GM21786 (cell line): ENCODE data around the gene CCDC92.

Experiments used
- ATAC-seq: cut with Tn5 transposase; IDR thresholded peaks from one replicate; pipeline ENCODE4 v1.9.1; 2021; ENCODE audit not compliant: unreplicated experiment

The CCDC92 gene

DNA sequence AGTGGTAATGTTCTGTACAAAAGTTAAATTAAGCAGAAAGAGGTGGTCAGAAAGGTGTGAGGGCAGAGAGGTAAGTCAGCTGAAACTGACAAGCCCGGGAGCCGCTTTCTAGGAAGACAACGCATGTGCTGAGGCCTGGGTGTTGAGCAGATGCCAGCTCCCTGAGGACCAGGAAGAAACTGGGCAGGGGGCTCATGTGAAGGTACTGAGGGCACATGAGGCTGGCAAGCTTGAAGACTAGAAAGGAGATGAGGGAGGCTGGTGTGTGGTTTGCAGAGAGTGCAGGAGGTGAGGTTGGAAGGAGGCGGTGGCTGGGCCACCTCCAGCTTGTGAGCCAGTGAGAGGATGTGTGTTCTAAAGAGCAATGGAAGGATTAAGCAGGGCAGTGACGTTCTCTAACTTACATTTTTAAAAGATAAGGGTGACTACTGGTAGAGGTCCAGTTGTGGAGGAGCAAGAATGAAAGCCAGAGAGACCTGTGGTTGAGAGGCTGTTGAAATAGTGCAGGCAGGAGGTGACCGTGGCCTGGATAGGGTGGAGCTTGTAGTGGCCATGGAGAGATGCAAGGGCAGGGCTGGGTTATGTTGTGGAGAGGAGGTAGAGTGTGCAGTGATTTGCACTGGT is 29.5 kb upstream of the CCDC92 start:
- no peak for ATAC-seq

DNA sequence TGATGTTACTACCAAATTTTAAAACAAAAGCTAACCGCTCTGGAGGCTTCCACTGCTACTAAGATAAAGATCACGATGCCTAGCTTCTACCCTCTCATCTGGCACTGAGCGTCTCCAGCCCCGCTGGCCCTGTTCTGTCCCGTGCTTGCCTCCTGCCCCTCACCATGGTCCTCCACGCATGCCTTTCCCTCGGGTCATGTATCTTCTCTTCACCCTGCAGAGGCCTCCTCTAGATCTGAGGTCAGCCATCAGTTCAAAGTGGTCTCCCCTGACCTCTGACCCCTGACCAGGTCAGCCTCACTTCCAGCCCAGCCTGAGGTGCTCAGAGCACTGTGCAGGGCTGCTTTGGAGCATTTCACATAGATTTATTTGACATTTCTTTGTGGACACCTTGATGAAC is 28.7 kb upstream of the CCDC92 start:
- no peak for ATAC-seq

DNA sequence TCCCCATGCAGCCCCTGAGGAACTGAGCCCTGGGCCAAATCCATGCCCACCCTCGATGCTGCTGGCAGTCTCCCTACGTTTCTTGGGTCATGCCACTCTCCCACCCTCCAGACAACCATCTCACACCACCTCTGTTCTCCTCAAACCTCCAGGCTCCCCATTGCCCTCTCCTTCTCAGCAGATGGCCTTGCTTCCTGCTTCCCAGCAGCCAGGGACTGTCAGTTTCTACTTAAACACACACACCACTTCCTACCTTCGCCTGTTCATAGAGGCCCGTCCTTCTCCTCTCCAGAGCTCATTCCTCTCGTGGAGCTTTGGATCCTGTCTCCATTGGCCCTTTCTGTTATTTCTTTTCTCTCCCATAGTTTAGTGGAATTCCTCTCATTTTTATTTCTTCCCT is 27.5 kb upstream of the CCDC92 start:
- ATAC-seq, result no peak

GRCh38 chr12:123998991-123999359 is 26.3 kb upstream of the CCDC92 start:
- ATAC-seq, result no peak

DNA sequence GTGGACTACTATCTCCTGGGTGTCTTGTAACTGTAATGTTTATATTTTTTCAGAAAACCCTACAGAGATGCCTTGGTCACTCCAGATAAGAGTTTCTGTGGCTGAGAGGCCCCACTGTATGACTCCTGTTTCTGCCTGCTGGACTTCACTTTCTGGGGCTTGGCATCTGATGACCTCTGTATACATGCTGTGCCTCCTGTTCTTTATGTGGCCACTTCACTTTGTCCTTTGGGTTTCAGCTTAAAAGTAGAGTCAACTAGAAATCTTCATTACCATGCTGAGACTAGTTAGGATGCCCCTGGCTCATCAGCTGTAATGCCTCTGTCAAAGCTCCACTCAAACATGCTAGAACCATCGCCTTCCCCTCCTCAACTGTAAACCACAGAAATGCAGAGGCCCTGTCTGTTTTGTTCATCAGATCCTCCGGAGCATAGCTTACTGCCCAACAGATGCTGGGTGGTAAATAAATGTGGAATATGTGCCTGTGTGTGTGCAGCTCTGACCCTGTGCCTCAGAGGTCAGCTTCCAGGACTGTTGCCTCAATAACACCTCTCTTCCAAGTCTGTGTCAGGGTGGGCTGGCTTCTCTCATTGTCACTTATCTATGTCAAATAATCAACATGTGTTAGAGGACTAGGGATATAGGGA is 25.8 kb upstream of the CCDC92 start:
- ATAC-seq, result no peak

DNA sequence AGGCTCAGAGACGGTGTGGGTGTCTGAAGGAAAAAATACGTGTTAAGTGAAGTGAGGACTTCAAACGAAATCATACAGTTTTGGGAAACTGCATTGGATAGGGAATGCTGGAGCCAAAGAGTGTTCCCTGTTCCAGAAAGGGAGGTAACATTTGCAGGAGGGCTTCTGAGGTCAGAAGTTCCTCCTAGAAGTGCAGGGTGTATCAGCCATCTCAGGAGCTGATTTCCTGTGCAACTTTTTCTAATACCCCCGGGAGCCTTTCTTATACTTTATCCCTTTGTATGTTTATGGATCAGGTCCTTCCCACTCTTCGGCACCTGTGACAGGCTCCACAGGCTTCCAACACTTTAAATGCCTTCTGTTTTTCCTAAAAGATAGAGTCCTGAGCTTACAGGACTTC is 25.3 kb upstream of the CCDC92 start:
- no peak for ATAC-seq

DNA sequence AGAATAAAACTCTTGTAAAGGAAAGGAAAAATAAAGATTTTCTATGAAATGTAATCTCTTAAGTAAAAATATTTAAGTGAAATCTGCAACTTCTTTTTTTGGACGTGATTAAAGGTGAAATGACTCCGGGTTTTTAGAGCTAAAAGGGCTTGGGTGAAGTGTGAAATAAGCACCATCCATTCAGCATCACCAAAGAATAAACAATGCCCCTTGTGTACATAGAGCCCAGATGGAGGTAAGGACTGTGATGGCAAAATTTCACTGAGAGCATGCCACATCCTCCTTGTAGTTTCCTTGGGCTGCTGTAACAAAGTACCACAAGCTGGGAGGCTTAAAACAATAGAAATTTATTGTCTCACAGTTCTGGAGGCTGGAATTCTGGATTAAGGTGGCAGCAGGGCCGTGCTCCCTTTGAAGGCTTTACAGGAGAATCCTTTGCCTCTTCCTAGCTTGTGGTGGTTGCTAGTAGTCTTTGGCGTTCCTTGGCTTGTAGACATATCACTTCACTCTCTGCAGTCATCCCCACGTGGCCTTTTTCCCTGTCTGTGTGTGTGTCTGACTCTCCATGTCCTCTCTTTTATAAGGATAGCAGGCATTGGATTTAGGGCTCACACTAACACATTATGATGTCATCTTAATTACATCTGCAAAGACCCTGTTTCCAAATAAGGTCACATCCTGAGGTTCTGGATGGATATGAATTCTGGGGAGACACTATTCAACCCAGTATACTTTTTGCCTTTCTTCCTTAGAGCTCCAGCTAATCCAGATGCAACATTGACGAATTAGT is 24.6 kb upstream of the CCDC92 start:
- ATAC-seq, result no peak

DNA sequence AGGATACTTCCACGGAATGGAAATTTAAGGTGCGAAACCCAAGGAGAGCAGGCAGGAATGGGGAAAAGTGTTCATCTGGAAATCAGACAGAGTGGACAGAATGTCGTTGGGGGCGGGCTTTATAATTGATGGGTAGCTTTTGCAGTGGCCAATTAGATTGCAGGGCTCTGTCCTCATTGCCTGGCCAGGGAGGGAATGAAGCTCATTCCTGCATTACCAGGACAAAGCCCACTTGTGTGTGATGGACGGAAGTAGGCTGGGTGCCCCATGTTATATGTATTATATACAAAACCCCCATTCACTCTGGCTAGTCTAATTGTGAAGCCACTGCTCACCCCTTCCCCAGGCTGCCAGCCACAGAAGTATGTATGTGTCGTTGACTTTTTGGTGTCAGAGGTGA is 23.9 kb upstream of the CCDC92 start:
- ATAC-seq, result no peak

GRCh38 chr12:123995023-123995748 is 22.6 kb upstream of the CCDC92 start:
- no peak for ATAC-seq

DNA sequence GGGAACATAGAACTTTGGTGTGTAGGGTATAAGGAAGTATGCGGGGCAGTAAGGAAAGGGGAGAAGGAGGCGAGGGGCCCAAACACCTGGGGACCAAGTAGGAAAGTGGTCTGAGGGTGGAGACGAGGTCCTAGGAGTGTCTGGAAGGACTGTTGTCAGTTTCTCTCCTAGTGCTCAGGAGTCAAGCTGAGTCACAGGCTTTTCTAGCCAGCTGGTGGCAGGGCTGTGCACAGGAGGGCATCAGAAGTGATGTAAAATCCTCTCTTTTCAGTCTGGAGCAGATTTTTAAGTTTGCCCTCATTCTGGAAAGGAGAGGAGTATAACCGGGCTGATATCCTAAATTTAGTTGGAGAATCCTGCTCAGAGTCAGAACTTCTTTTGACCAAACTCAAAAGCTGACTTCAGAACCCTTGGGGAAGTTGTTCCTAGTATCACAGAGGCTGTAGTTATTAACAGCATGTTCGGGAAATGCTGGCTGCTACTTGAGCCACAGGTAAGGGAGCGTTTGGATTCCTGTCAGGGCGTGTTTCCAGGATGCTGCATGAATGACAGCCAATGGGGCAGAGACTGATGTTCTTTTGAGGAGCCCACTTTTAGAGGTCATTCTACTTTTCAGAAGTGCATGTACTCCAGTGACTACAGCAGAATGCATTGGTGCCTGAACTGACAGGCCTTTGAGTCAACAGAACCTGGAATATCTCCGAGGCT is 19.6 kb upstream of the CCDC92 start:
- no peak for ATAC-seq

GRCh38 chr12:123991372-123991951 is 18.8 kb upstream of the CCDC92 start:
- ATAC-seq, result no peak

GRCh38 chr12:123990511-123990910 is 17.9 kb upstream of the CCDC92 start:
- no peak for ATAC-seq

- no peak for ATAC-seq
These were observed 17.1 kb upstream of the CCDC92 start for GRCh38 chr12:123989753-123990152.

DNA sequence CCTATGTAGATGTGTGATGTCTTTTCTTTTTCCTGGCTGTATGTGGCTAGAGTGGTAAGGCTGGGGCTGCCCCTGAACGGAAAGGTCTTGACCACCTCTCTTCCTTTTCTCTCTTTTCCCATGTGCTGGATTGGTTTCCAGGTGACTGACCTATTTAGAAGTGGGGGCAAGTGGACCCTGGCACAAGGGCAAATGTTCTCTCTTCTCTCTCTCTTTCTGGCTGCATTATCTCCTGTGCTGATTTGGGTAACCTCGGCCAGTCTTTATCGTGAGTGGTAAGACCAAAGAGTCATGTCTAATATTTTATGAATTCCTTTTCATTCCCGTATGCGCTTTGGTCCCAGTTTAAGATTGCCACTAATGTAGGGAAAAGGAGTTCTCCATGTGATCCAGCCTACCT is 16.5 kb upstream of the CCDC92 start:
- no peak for ATAC-seq

DNA sequence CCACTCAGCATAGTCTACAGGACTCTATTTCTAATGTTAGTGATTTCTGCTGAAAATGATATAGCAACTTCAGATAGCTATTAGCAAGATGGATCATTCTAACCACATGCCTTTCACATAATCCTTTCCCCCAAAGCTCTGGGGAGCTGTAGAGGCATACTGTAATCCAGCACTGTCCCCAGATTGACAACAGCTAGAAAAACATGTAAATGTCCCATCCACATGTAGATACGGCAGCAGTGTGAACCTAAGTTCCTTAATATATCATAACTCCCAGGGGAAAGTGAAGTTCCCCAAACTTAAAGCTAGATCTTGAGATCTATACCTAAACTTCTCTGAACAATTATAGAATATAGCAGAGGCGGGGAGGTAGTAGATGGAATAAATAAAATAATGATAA is 14.4 kb upstream of the CCDC92 start:
- ATAC-seq, result no peak

DNA sequence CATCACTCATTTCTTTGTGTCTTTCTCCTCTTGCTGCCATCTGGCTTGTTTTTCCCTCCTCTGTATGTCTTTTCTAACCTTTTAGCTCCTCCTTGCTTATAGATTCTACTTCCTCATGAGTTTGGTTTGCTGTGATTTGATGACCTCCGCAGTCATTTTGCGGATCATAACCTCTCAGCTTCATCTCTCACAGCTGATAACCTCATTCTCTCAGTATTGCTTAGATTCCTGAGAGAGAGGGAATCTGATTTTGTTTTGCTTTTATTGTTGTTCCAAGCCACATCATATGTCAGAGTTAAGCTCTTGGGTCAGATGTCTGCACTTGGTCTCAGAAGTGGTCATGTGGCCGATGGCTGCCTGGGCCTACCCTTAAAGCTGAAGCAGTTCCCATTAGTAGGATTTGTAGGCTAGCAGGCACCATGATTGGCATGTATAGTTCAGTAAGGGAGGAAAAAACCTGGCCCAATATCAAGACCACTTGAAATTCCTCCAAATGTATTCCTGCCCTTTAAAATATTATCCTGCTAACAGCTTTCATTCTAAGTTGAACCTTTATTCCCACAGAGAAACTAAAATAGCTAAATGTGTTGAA is 13.8 kb upstream of the CCDC92 start:
- no peak for ATAC-seq

DNA sequence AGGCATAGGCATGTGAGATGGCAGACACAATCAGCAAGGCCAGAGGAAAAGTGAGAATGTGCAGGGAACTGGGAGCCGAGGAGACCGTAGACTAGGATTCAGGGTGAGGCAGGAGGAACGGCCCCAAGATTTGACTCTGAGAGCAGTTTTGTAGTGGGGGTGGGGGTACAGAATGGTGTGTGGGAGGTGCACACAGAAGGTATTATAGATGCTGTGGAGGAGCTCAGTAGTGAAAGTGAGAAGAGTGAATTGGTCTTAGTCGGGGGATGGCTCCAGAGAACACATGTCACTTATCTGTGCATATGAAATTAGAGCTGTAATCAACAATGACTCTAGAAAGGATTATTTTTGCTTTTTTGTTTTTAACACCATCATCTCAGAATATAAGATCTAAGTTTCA is 12.3 kb upstream of the CCDC92 start:
- ATAC-seq, result no peak

DNA sequence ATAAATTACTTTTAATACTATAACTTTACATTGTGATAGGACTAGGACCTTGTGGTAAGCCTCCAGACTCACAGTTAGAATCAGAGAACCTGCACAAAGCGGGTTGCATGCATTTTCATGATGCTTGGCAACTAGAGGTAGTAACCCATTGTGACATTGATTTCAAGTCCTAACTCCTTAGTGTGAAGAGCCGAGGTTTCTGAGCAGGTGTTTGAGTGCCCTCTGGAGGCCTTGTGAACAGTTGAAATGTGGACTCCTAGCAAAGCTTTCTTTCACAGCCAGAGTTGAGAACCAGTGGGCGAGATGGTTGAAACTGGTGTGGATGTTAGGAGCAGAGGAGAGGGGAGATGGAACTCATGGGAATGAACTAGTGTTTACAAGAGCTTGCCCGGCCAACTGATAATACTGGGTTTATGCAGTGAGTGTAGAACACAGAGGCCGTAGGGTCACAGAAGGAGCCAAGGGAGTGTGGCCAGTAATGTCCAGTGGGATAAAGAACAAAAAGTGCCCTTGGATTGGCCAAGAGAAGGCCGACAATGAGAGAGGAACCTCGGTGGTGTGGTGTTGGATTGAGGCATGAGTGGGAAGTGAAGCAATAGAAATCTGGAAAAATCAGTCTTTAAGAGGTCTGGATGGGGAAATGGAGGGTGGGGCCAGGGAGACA is 11.3 kb upstream of the CCDC92 start:
- no peak for ATAC-seq

GRCh38 chr12:123982269-123982668 is 9.6 kb upstream of the CCDC92 start:
- ATAC-seq, result no peak

GRCh38 chr12:123979566-123979965 is 6.9 kb upstream of the CCDC92 start:
- no peak for ATAC-seq
